ENCODE data around the gene TBRG4. TPM values are rescaled to one million over a fixed set of nuclear protein-coding genes. Genes with fewer than 3 reads are reported as not detected.

TBRG4 gene
- total RNA-seq, 1 experiment from 2014 or later, result 234 TPM

DNA sequence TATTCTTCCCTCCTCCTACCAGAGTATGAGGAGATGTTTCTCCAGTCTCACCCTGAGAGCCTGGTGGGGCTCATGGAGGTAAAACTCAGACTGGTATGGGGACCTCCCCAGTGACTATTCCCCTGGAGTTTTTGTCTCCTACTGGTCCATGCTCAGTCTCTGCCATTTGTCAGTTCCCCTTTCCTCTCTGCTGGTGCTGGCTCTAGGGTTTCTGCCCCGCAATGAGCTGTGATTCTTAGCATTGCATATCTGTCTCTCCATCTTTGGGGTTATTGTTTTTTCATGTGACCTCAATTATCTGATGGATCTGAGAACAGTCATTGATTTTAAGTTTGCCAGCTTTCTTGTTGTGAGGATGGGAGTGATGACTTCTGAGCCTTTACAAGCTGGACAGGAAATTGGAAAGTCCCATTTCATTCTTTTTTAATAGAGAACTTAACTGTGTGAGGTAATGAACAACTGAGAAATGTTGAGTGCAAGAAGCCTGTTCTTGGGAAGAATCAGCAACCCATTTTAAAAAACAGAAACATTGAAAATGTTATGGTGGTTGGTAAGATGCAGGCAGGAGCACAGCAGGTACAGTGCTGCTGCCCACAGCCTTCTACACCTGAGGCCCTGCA lies 49.6 kb downstream of the TBRG4 start:
- DNase-seq, result no peak

DNA sequence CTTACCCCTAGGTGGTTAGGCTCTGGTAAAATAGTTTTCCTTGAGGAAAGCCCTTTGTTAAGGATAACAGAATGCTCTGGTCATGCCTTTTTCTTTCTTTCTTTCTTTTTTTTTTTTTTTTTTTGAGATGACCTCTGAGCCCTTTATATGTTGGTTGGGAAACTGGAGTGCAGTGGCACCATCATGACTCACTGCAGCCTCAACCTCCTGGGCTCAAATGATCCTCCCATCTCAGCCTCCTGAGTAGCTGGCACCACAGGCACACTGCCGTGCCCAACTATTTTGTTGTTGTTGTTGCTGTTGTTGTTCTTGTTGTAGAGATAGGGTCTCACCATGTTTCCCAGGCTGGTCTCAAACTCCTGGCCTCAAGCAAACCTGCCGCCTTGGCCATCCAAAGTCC lies 50.1 kb downstream of the TBRG4 start:
- DNase-seq, result no peak
- no peaks in the 10 kb centered on the region for H3K36me3 ChIP-seq (replicated peaks; ENCODE audit: control insufficient read depth, insufficient read depth, low read length)
- no peak overlapping the region for H3K4me3 ChIP-seq (ENCODE audit: insufficient read depth, low read depth, low read length)
- no peaks in the 10 kb centered on the region for H3K27me3 ChIP-seq (ENCODE audit: control insufficient read depth, insufficient read depth, low read length)

More for the DNA sequence above, 49.6 kb downstream of the TBRG4 start:
- Histone ChIP-seq H3K36me3 (replicated peaks; ENCODE audit: control insufficient read depth, insufficient read depth, low read length) (no peaks in the 10 kb centered on the region; the same call in 1 of the 2 replicates), H3K4me3 (ENCODE audit: insufficient read depth, low read depth, low read length) (no peak overlapping the region), H3K27me3 (ENCODE audit: control insufficient read depth, insufficient read depth, low read length) (no peaks in the 10 kb centered on the region)

GRCh38 chr7:45060295-45060694 lies 51.2 kb downstream of the TBRG4 start:
- H3K36me3 ChIP-seq (replicated peaks; ENCODE audit: control insufficient read depth, insufficient read depth, low read length), result no peaks in the 10 kb centered on the region
- H3K27me3 ChIP-seq (ENCODE audit: control insufficient read depth, insufficient read depth, low read length), result no peaks in the 10 kb centered on the region
- DNase-seq, result no peak
- H3K4me3 ChIP-seq (ENCODE audit: insufficient read depth, low read depth, low read length), result no peak overlapping the region

DNA sequence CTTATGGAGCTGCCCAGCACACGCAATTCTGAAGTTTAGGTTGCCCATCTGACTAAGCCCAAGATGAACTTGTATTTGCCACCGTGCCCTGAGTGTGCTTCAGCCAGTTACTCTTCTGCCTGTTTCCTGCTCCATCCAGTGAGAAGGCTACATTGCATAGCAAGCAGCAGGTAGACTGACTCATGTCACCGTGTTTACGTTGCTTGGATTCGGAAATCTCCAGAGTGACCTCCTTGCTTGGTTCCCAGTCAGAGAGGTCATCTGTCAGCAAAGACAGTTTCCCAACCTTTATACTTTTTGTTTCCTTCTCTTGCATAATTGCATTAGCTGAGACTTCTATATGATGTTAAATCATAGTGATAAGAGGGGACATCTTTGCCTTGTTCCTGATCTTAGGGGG lies 53.6 kb downstream of the TBRG4 start:
- Histone ChIP-seq H3K36me3 (replicated peaks; ENCODE audit: control insufficient read depth, insufficient read depth, low read length) (no peaks in the 10 kb centered on the region), H3K27me3 (ENCODE audit: control insufficient read depth, insufficient read depth, low read length) (no peaks in the 10 kb centered on the region), H3K4me3 (ENCODE audit: insufficient read depth, low read depth, low read length) (no peak overlapping the region)
- no peak for DNase-seq

DNA sequence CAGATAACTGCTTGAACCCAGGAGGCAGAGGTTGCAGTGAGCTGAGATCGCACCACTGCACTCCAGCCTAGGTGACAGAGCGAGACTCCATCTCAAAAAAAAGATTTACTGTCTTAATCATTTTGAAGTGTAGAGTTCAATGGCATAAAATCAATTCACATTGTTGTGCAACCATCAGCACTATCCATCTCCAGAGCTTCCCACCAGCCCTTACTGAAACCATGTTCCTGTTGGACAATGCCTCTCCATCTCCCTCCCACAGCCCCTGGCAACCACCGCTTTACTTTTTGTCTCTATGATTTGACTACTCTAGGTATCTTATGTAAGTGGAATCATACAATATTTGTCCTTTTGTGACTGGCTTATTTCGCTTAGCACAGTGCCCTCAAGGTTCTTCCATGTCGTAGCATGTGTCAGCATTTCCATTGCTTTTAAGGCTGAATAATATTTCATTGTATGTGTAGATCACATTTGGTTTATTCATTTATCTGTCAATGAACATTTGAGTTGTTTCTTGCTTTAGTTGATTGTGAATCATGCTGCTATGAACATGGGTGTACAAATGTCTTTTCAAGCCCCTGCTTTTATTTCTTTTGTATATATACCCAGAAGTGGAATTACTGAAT lies 55.8 kb downstream of the TBRG4 start:
- no peak overlapping the region for H3K4me3 ChIP-seq (ENCODE audit: insufficient read depth, low read depth, low read length)
- no peak for DNase-seq
- H3K27me3 ChIP-seq (ENCODE audit: control insufficient read depth, insufficient read depth, low read length), result no peaks in the 10 kb centered on the region
- no peaks in the 10 kb centered on the region; the same call in 1 of the 2 replicates for H3K36me3 ChIP-seq (replicated peaks; ENCODE audit: control insufficient read depth, insufficient read depth, low read length)

- H3K27me3 ChIP-seq (ENCODE audit: control insufficient read depth, insufficient read depth, low read length), result no peaks in the 10 kb centered on the region
- no peak for DNase-seq
- H3K36me3 ChIP-seq (replicated peaks; ENCODE audit: control insufficient read depth, insufficient read depth, low read length), result no peaks in the 10 kb centered on the region; the same call in 1 of the 2 replicates
- no peak overlapping the region for H3K4me3 ChIP-seq (ENCODE audit: insufficient read depth, low read depth, low read length)
Observed at GRCh38 chr7:45055016-45055415, 56.5 kb downstream of the TBRG4 start.

- H3K4me3 ChIP-seq (ENCODE audit: insufficient read depth, low read depth, low read length), result no peak overlapping the region
- H3K36me3 ChIP-seq (replicated peaks; ENCODE audit: control insufficient read depth, insufficient read depth, low read length), result no peaks in the 10 kb centered on the region; the same call in 1 of the 2 replicates
- H3K27me3 ChIP-seq (ENCODE audit: control insufficient read depth, insufficient read depth, low read length), result no peaks in the 10 kb centered on the region
- DNase-seq, result no peak
Observed at GRCh38 chr7:45054442-45054841, 57.1 kb downstream of the TBRG4 start.

DNA sequence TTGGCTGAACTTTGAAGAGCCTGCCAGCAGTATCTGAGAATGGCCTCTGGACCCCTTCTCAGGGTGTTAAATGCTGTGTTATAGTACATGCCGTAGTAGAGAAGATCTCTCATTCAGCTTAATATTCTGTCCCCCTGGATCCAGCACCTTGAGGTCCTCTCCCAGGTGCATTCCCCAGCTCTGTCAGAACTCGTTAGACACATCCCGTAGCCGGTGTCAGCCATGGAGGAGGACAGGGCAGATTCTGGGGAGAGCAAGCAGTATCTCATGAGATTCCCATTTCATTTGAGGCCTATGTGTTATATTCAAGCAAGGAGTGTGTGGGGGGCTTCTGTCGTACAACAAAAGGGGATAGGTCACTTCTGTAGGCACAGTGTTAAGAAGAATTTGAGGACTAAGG lies 57.6 kb downstream of the TBRG4 start:
- H3K36me3 ChIP-seq (replicated peaks; ENCODE audit: control insufficient read depth, insufficient read depth, low read length), result no peaks in the 10 kb centered on the region; the same call in 1 of the 2 replicates
- no peaks in the 10 kb centered on the region for H3K27me3 ChIP-seq (ENCODE audit: control insufficient read depth, insufficient read depth, low read length)
- no peak for DNase-seq
- no peak overlapping the region for H3K4me3 ChIP-seq (ENCODE audit: insufficient read depth, low read depth, low read length)

- Histone ChIP-seq H3K4me3 (ENCODE audit: insufficient read depth, low read depth, low read length) (no peak overlapping the region), H3K27me3 (ENCODE audit: control insufficient read depth, insufficient read depth, low read length) (no peaks in the 10 kb centered on the region), H3K36me3 (replicated peaks; ENCODE audit: control insufficient read depth, insufficient read depth, low read length) (no peaks in the 10 kb centered on the region; the same call in 1 of the 2 replicates)
- no peak for DNase-seq
Observed at GRCh38 chr7:45053401-45053800, 58.1 kb downstream of the TBRG4 start.

DNA sequence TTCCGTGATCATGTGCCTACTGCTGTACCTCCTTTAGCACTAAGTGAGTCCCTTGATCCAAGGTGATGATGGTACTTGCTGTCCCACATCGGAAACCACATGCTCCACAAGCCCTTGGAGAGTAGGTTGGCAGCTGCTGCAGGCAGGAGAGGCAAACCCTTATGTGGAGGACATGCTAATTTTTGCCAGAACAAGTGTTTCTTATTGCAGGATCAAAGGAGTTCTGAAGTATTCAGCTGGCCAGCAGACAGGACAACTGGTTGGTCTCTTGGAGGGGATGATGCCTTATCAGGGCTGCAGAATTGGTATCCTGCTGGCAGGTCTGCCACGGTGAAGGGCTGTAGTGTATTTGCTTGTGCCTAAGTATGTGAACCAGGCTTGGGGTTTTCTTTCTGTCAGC lies 59.5 kb downstream of the TBRG4 start:
- H3K36me3 ChIP-seq (replicated peaks; ENCODE audit: control insufficient read depth, insufficient read depth, low read length), result no peaks in the 10 kb centered on the region; the same call in 1 of the 2 replicates
- H3K27me3 ChIP-seq (ENCODE audit: control insufficient read depth, insufficient read depth, low read length), result no peaks in the 10 kb centered on the region
- no peak for DNase-seq

GRCh38 chr7:45050198-45050597 lies 61.3 kb downstream of the TBRG4 start:
- Histone ChIP-seq H3K27me3 (ENCODE audit: control insufficient read depth, insufficient read depth, low read length) (no peaks in the 10 kb centered on the region), H3K4me3 (ENCODE audit: insufficient read depth, low read depth, low read length) (no peak overlapping the region)
- DNase-seq, result no peak

More for the DNA sequence above, 59.5 kb downstream of the TBRG4 start:
- H3K4me3 ChIP-seq (ENCODE audit: insufficient read depth, low read depth, low read length), result no peak overlapping the region

More at GRCh38 chr7:45050198-45050597, 61.3 kb downstream of the TBRG4 start:
- H3K36me3 ChIP-seq (replicated peaks; ENCODE audit: control insufficient read depth, insufficient read depth, low read length), result no peaks in the 10 kb centered on the region; the same call in 1 of the 2 replicates

Other genes starting within 250 kb of the TBRG4 start
- gene PURB, start 226.2 kb downstream of the TBRG4 start, total RNA-seq (2014; rRNA removed; shearing (Covaris generic)), result 7.7 and 9.3 TPM in 2 replicates
- not detected in 2 replicates for gene MYO1G, start 132.7 kb downstream of the TBRG4 start, total RNA-seq (2014; rRNA removed; shearing (Covaris generic))
- gene CCM2, start 111.5 kb downstream of the TBRG4 start, total RNA-seq (2014; rRNA removed; shearing (Covaris generic)), result 42.4 and 43.9 TPM in 2 replicates
- 1.5 and 1.7 TPM in 2 replicates for gene NACAD, start 22.7 kb downstream of the TBRG4 start, total RNA-seq (2014; rRNA removed; shearing (Covaris generic))
- gene RAMP3, start 46.1 kb upstream of the TBRG4 start, total RNA-seq (2014; rRNA removed; shearing (Covaris generic)), result 0.11 and 0.31 TPM in 2 replicates